ENCODE measurements around the gene AKAP13.

Gene AKAP13

DNA sequence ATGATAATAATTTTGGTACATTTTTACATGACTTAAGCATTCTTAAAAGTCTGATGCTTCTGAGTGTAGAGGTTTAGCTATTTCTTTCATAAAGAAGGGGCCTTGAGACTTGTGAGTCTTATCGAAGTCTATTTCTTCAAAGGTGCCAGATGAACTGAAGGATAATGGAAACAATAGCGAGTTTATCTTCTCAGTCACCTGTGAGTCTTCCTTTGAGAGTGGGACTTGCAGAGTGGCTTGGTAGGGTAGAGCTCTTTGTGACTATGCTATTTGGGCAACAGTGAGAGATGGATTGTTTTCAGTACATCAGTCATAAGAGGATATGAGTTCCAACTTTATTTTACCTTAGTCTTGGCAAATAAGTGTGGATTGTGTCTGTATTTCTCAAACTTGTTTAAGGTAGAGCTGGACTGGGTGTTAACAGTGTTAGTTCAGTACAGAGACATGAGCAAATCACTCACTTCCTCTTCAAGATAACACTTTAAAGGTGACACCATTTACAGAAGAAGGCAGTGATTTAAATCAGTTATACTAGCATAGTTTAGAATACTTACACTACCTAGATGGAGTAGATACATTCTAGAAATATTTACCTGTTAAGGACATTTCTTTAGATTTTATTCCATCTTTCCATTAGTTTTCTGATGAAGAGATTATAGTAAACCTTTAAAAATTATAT, 3.2 kb downstream of the AKAP13 start:
- no peak overlapping the region for H3K4me3 ChIP-seq (replicated peaks; ENCODE audit: low read depth, low read length)
- no peak for DNase-seq (ENCODE audit: extremely low read depth, low read depth)
- TF ChIP-seq CTCF (IDR thresholded peaks at IDR 0.05; ENCODE audit: low read depth, low read length, missing control alignments), result no peak

DNA sequence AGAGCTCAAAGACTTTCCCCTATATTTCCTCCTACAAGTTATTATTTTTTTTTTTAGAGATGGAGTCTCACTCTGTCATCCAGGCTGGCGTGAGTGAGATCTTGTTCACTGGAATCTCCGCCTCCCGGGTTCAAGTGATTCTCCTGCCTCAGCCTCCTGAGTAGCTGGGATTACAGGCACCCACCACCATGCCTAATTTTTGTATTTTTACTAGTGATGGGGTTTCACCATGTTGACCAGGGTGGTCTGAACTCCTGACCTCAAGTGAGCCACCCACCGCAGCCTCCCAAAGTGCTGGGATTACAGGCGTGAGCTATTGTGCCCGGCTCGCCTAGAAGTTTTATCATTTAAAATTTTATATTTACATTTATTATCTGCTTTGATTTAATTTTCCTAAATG, 5.9 kb downstream of the AKAP13 start:
- no peak for DNase-seq (ENCODE audit: extremely low read depth, low read depth)
- H3K4me3 ChIP-seq (replicated peaks; ENCODE audit: low read depth, low read length), result no peak overlapping the region
- TF ChIP-seq CTCF (IDR thresholded peaks at IDR 0.05; ENCODE audit: low read depth, low read length, missing control alignments), result no peak

DNA sequence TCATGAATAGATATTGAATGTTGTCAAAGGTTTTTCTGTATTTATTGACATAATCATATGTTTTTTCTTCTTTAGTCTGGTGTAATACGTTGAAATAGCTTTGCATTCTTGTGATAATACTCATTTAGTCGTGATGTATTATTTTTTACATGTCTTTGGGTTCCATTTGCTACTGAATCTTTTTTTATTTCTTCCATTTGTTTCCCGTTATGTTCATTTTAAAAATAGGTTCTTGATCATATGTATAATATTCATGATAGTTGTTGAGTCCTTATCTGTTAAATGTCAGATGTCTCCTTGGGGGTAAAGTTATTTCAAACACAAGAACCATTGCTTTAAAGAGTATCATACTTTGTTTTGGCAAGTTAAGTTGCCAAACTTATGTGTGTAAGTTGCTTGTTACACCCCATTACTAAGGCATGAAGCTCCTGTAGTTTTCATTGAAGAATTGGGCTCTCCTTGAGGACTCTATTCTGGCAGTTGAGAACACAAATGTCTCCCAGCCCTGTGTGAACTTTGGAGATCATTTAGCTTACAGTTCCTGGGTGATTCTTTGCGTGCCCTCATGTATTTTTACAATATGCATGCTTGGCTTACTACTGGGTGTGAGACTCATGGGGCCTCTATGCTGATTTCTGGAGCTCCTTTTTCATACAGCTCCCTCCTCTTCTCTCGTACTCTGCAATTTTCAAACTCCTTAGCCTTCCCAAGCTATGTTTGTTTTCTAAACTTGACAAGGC, 8.3 kb downstream of the AKAP13 start:
- no peak overlapping the region for H3K4me3 ChIP-seq (replicated peaks; ENCODE audit: low read depth, low read length)
- no peak for DNase-seq (ENCODE audit: extremely low read depth, low read depth)
- no peak for TF ChIP-seq CTCF (IDR thresholded peaks at IDR 0.05; ENCODE audit: low read depth, low read length, missing control alignments)

GRCh38 chr15:85389306-85389650, 8.9 kb downstream of the AKAP13 start:
- no peak for TF ChIP-seq CTCF (IDR thresholded peaks at IDR 0.05; ENCODE audit: low read depth, low read length, missing control alignments)
- no peak overlapping the region for H3K4me3 ChIP-seq (replicated peaks; ENCODE audit: low read depth, low read length)

DNA sequence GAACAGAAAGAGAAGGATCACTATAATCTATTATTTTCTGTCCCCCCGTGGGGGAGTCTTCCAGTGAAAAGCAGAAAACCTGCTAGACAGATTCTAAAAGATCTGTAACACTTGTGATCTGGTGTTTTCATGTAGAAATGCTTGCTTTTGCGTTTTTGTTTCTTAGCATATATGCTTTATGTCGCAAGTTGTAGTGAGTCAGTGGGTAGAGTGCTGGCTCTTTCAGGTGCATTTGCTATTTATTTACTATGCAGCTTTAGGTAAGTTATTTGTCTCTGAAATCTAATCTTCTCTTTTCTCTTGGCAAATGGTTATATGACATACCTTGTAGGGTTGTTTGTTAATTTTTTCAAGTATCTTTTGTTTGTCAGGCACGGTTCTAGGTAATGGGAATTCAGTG, 9.4 kb downstream of the AKAP13 start:
- TF ChIP-seq CTCF (IDR thresholded peaks at IDR 0.05; ENCODE audit: low read depth, low read length, missing control alignments), result no peak
- H3K4me3 ChIP-seq (replicated peaks; ENCODE audit: low read depth, low read length), result no peak overlapping the region
- DNase-seq (ENCODE audit: extremely low read depth, low read depth), result no peak

More at GRCh38 chr15:85389306-85389650, 8.9 kb downstream of the AKAP13 start:
- no peak for DNase-seq (ENCODE audit: extremely low read depth, low read depth)

- no peak overlapping the region for H3K4me3 ChIP-seq (replicated peaks; ENCODE audit: low read depth, low read length)
- no peak for DNase-seq (ENCODE audit: extremely low read depth, low read depth)
- TF ChIP-seq CTCF (IDR thresholded peaks at IDR 0.05; ENCODE audit: low read depth, low read length, missing control alignments), result no peak
These were observed 12.8 kb downstream of the AKAP13 start for GRCh38 chr15:85393210-85393609.
